GF-D8 (cell line): Measurements from ENCODE around the gene HSPA9.

Experiments
- DNase-seq: peaks from one replicate; lab custom pipeline; 2025; lab: John Stamatoyannopoulos, UW

The HSPA9 gene

DNA sequence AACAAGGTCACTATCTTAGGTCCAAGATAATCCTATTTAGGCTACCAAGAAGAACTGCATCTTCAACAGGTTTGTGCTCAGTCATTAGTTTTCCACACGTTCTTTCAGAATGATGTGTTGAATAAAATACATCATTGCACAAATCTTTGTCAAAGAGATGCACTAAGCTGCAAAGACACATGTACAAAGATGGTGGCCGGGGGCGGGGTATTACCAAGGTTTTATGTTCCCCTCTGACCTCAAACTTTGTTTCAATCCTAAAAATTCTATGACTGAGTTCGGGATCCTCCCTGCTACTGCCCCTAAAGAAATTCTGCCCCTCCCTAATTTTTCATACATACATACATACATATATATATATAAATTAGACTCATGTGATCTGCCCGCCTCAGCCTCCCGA lies 14.2 kb downstream of the HSPA9 start:
- DNase-seq, result no peak

DNA sequence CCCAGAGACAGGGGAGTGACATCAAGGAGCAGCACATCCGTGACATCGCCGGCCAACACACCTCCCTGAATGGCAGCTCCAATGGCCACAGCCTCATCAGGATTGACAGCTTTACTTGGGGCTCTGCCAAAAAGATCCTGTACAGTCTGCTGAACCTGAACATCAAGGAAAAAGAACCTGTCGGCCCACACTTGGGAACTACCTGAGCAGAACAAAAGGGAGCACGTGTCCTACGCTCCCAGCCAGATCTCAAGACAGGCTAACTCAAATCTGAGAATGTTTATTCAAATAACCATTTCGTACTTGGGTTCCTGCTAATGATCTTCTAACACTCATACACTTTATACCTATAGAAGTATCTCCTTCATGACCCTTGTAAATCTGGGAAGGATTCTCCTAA lies 15.3 kb downstream of the HSPA9 start:
- DNase-seq, result no peak

DNA sequence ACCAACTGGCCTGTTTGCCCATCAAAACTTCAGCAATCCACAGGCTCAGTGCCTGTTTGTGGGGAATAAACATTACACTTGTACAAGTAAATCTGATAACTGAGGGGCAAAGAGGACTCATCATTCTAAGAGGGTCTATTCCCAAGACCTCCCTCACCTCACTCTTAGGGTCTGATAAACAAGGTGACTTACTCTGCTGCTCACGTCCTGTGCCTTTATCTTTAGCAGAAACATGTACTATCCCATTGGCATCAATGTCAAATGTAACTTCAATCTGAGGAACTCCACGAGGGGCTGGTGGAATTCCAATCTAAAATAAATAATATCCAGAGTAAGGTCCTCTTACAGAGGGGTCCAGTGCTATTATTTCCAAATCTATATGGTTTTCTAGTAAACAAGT lies 17.5 kb downstream of the HSPA9 start:
- DNase-seq, result no peak

DNA sequence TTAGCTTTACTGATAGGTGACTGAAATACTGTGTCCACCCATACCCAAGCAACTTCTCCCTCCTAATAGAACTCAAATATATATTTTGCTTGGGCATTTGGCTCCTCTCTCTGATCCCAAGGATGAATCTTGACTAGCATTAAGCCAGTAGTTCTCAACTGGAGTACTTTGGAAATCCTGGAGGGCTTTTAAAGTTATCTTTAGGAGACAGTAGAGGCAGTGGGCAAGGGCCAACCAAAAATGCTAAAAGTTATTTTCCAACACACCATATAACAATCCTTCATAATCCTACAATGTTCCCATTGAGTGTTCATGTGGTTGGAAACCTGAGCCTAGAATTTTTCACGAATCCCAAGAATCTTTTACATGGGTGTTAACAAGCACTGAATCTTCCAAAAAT lies 21.1 kb downstream of the HSPA9 start:
- DNase-seq, result no peak

DNA sequence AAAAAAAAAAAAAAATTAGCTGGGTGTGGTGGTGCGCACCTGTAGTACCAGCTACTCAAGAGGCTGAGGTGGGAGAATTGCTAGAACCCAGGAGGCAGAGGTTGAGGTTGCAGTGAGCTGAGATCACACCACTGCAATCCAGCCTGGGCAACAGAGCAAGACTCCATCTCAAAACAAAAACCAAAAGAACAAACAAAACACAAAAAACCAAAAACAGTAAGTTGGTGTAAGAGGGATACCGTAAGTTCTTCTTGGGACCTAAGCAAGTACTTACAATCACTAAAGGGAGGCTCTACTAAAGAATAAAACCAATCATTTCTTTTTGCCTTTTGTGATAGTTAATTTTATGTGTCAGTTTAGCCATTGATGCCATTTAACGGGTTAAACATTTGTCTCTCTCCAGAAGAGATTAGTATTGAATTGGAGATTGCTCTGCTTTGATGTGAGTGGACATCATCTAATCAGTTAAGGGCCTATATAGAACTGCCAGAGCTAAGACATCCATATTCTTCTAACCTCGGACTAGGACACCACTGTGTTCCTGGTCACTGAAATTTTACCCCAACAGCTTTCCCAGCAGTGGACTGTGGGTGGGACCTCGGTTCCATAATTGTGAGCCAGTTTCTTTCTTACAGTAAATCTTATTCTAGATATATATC lies 21.6 kb downstream of the HSPA9 start:
- DNase-seq, result no peak

DNA sequence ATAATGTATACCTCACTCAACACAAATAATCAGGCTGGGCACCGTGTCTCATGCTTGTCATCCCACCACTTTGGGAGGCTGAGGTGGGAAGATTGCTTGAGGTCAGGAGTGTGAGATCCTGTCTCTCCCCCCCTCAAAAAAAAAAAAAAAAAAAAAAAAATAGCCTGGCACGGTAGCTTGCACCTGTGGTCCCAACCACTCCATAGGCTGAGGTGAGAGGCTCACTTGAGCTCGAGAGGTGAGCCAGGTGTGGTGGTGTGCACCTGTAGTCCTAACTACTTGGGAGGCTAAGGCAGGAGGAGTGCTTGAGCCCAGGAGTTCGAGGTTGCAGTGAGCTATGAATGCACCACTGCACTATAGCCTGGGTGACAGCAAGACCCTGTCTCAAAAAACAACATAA lies 22.5 kb downstream of the HSPA9 start:
- DNase-seq, result no peak

DNA sequence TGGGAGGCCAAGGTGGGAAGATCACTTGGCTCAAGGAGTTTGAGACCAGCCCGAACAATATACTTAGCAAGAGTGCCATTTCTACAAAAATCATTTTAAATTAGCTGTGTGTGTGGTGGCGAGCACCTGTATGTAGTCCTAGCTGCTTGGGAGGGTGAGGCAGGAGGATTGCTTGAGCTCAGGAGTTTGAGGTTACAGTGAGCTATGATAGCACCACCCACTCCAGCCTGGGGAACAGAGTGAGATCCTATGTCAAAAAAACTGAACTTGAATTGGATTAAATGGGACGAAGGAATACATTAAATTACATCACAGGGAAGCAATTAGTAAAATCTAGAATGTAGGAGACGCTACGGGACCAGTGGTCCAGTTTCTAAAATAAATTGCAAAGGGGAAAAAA lies 25.8 kb downstream of the HSPA9 start:
- DNase-seq, result no peak

DNA sequence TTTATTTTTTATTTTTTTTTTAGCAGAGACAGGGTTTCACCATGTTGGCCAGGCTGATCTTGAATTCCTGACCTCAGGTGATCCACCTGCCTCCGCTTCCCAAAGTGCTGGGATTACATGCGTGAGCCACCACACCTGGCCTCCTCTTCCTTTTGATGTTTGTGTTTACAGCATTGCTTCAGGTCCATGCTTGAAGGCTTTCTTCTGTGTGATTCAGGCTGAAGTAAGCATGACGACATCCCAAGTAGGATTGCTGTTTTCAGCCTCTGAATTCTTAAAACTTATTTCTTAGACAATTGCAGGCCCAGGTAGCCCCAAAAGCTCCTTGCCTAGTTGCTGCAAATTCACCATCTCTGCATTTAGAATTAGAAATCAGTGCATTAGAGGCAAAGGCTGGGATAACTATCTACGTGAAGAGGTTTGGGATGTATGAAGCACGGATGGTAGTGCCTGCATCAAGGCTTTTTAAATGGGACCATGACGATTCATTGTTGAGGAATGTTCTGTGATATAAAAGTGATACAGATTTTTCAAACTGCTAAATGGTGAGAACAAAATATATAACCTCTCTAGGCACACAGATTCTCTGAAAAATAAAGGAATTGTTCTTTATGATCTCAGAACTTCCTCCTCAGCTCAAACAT lies 29.2 kb downstream of the HSPA9 start:
- DNase-seq, result no peak

DNA sequence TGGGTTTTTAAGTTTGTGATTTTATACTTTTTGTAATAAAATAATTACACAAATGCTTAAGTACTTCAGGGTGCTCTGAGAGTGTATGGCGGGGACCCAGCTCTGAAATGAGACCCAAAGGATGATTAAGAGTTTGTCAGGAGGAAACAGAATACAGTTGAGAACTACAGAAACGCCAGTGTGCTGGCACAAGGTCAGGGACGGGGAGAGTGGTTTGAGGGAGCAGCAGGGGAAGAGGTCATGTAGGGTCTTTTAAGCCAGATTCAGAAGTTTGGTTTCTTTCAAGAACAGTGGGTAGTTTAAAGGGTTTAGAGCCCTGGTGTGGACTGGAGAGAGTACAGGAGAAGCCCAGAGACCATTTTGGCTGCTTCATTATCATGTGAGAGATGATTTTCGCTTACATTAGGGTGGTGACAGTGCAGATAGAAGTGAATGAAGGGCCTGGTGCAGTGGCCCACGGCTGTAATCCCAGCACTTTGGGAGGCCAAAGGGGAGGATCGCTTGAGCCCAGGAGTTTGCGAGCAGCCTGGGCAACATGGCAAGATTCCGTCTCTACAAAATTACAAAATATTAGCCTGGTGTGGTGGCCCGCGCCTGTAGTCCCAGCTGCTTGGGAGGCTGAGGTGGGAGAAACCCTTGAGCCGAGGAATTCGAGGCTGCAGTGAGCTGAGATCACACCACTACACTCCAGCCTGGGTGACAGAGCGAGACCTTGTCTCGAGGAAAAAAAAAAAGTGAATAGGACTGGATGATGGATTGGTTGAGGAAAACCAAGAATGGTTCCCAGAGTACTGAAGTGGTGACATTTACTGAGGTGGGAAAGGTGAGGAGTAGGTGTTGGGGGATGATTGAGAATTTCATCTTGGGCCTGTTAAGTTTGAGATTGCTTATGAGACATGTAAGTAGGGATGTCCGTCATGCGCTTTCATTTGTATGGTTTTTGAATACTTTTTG lies 30.7 kb downstream of the HSPA9 start:
- DNase-seq, result no peak

DNA sequence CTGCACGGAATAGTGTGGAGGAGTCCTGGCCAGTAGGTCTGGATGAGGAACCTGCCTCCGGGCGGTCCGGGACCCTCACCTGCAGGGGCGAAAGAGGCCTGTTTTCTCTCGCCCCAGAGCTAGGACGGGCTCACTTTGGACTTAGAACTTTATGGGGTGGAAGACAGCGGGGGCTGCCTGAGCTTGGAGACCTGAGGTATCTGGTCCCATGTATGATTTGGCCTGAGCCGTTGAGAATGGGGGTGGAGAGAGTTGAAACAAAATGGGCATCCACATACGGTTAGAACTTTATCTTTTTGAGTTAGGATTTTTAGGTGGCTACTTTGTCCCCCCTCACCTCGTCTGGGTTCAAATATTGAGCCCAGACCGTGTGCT lies 31.5 kb downstream of the HSPA9 start:
- DNase-seq, result no peak

DNA sequence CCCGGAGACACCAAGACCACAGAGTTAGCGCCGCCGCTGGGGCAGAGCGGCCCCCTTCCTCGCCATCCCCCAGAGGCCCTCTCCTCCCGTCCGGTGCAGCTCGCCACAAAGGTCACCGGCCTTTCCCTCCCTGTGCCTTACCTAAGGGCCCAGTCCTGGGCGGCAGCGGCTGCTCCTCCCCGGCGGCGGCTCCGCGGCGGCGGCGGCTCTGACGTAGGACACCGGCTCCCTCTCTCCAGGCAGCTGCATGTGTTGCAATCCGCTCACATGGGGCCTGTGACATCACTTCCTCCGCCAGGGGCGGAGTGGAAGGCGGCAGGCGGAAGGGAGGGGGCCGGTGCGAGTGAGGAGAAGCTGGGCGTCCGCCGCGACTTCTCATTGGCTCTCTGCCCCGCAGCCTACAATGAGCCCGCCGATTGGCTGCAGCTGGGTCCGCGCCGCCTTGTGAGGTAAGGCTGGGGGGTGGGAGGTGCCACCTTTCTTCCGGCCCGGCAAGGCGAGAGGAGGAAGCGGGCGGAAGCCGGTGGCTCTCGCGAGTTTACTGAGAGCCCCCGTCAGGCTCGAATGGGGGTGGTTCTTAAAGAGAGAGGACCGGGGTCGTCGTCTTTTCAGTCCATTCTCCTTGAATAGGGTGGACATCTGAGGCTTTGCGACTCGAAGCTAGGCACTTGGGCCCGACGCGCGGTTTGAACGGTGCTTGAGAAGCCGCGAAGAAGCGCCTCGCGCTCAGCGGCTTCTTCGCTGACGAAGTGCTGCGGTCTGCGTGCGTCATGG lies 32.1 kb downstream of the HSPA9 start, which contains the start of gene ETF1:
Gene ETF1 (minus strand): TSS at position 281 of the 774 bp plus-strand sequence. CDS start 318 bp downstream, outside the sequence.
- peak; percentile 92 for DNase-seq

DNA sequence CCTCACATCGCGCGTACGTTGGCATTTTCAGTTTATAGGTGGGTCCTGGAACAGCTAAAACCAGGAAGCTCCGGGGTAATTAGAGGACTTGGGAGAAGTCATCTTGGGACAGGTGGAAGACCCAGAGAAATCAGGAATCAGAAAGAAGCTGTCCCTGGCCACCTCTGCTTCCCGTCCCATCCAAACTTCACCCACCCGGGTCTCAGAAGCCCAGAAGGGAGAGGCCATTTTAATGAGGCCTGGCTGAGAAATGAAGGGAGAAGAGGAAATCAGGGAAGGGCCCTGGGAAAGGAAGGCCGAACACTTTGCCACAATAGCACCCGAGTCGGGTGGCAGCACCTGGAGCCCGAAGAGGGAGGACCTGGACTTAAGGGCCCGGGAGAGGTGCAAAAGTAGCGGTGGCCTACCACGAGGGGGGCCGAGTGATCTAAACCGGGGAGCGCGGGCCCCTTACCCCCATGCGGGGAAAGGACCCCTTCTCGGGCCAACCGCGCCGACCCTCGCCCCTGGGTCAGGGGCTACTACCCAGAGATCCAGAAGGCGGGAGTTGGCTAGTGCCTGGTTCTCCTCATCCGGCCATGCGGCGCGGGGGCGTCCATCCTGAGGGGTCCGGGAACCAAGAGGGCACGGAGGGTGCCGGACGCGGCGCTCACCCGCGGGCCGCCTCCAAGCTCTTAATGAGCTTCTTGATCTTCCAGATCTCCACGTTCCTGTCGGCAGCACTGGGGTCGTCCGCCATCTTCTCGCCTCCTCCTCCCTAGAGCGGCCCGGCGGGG lies 32.8 kb downstream of the HSPA9 start:
- no peak for DNase-seq

DNA sequence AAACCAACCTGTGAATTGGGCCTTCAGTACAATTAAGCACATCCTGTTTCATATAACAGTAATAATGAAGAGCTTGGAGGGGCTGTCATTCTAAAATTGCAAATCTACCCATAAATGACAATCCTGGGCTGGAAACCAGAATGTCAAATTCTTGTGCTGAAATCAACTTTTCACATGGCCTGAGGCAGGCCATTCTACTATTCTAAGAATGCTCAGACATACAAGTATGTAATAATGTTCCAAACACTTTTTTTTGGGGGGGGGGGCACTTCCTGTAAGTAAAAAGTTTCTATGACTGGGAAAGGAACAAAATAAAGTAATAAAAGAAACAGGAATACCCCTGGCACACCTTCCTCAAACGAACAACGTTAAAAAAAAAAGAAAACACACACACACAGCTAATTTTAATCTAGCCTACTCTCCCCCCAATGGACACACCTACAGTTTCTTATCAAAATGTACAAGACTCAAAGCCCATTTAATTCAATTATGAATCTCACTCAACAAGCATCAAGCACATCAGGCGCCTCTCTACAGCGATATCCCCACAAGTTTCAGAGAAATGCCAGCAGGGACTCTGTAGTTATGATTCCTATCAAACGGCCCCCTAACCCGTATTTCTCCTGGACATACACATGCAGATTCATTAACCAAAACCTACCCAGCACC lies 33.6 kb downstream of the HSPA9 start:
- no peak for DNase-seq

DNA sequence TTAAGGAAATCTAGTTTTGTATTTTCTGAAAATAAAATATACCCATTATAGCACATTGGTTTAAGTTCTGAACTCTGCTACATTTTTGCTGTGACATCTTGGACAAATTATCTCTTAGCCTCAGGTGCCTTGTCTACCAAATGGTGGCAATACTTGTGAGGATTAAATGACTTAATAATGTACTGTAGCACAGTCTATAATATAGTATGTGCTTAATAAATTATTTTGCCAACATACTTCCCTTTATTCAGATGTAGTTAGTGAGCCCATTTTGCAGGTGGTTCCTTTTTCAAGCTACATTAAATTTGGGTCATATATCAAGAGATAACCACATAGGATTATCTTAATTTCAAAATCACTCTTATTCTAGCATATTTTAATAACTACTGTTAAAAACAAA lies 35.4 kb downstream of the HSPA9 start:
- no peak for DNase-seq

DNA sequence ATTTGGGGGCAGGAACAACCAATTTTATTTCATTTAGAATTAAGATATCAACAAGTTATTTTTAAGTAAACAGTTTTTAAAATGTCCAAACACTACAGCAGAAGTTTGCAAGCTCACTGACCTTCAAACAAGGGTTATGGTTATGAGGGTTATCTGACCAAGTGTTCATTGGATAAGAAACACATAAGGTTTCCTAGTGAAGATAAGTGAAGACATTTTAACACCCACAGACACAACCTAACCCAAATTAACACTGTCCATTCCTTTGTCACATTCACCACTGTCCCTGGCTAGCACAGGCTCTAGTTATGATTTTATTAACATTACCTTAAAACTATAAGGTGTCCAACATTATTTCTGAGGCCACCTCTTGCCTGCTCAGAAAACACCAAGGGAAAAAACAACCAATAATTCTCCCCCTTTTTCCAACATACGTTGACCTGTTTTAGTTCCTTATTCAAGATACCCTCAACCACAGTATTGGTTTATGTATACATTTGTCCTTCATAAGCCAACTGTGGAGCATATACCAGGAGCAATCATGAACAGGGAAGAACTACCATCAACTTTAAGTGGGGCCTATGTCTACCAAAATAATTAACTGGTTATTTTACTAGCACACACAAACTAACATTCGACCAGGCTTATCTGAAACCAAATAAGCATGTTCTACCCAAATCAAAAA lies 36.1 kb downstream of the HSPA9 start:
- DNase-seq, result no peak

DNA sequence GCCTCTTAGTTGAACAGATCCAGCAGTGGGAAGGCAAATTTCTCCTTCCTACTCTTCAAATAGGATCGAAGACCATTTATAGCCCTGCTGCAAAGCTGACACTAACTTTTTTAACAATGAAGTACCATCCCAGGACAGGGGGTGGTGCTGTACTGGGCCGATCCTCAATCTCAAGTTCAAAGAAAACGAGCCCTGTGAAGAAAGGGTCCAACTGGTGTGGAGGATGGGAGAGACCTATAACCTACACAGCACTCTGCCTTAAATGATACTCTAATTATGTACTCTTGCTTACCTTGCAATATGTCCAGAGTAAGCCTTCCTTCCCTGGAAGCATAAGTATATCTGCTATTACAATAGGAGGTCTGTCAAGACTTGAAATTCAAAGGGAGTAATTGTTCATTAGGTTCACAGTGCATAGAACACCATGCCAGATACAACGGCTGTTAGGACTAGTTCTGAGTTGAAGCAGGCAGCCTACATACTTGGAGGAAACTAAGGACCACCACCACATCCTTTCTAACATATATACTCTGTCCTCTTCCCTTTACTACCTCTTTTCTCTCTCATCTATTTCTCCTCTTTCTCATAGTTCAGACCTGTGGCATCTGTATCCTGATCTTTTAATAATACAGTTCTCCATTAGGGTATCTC lies 38.4 kb downstream of the HSPA9 start:
- DNase-seq, result no peak

DNA sequence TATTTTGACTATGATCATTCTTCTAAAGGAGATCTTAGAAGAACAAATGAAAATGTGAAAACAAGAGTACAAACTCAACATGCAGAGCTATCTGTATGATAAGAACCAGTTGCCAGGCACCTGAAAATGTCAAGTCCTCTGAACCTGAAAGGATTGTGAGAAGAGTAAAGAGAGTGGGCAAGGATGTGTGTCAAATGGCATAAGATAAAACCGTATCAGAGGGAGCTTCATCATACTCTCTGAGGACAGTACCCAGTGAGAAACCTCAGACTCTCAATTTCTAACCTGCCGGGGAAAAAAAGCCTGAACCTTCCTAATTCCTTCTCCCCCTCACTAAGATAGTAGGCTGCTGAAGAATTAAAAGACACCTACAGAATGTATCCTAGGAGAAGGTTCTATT lies 39.0 kb downstream of the HSPA9 start:
- DNase-seq, result no peak

DNA sequence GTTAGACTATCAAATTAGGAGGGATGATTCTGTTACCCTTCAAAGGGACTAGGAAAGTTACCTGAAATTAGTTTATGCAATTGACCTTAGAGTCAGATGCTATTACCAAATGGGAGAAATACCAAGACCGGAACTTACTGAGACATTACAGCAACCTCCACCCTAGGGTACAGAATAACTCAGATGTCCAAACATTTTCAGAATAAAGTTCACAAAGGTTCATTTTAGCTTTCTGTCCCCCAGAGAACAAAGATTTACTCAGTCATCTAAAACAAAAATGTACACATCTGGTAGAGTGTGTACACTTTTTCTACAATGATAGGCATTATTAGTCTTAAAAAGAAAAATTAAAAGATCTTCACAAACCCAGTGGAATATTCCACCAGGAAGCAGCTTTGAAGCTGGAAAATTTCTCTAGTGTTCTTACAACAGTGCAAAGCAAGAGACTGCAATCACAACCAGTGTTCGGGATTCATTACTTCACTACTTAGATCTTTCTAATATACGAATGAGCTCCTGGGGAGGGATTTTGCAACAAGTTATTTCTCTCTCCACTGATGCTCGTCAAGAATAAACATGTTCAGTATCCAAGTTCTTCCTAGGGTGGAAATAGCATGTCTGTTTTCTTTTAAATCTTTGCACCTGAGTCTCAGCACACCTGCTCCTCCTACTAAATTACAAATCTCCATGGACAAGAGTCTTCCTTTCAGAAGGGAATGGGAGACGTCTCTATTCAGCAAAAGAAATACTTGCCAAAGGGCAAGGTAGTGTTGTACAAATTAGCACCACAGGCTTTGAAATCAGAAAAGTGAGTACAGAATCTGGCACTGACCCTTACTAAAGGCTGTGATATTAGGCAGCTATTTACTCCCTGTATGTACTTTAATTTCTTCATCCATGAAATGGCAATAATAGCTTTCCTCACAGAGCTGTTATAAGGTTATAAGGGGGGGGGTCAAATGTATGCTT lies 40.9 kb downstream of the HSPA9 start:
- no peak for DNase-seq
